ENCODE data around the gene DEPDC4.
"Not testable (repeated sequence)": the region's sequence is repeated elsewhere in the genome, so short reads cannot be mapped to it uniquely, and the experiment has no call there.

The DEPDC4 gene

DNA sequence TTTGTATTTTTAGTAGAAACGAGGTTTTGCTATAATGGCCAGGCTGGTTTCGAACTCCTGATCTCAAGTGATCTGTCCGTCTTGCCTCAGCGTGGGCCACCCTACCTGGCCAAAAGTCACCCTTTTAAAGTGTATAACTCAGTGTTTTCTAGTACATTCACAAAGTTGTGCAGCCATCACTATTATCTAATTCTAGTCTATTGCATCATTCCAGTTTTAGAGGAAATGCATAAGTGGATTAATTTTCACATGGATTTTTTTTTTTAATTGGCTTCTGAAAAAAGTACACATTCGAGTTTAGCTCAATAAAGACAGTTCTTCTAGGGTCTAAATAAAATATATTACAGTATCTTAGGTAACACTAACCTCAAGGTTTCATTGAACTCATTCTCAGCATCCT, 3.7 kb downstream of the DEPDC4 start:
- no peak for DNase-seq (ENCODE audit: low spot score)

DNA sequence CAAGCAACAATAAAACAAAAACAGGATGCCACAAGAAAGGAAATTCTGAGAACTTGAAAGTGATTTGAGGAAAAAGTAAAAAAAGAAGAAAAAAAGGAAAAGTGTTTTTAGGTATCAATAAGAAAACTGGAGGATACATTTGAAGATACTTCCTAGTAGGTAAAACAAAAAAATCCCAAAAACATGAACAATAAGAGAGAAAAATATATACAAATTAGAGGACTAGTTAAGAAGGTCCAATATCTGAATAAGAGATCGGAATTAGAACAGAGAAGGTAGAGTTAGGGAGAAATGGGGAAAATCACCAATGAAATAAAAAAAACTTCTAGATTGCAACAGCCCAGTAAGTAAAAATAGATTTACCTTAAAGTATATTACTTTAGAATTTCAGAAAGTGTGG, 8.8 kb downstream of the DEPDC4 start:
- DNase-seq (ENCODE audit: low spot score): no peak

DNA sequence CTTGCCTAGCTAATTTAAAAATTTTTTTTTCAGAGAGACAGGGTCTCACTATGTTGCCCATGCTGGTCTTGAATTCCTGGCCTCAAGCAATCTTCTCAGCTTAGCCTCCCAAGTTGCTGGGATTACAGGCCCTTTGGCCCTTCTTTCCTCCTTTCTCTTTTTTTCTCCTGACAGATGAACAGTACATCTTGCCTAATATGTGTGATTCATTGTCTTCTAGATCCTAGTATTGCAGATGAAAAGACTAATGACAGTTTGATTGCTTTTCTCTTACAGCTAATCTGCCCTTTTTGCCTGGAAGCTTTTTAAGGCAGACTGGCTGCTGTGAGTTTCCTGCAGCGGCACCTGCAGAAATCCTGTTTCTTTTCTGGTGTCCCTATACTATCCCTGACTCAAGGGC, 12.0 kb downstream of the DEPDC4 start:
- DNase-seq (ENCODE audit: low spot score): no peak

- no peak for DNase-seq (ENCODE audit: low spot score)
Observed at GRCh38 chr12:100253437-100253836, 13.4 kb downstream of the DEPDC4 start.

DNA sequence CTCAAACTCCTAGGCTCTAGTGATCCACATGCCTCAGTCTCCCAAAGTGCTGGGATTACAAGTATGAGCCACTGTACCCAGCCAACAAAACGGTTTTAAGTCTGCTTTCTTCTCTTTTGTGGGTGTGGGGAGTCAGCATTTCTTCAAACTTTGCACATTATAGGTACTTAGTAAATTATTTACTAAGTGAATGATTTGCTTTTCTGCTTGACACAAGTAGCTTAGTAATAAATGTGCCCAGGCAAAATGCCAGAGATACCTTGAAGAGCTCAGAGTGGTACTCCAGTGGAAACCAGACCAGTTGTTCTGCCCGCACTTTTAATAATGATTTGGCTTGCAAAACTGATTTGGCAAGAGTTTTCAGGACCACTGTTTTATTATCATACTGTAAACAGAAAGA, 15.0 kb downstream of the DEPDC4 start:
- DNase-seq (ENCODE audit: low spot score): no peak

GRCh38 chr12:100249941-100250340, 16.9 kb downstream of the DEPDC4 start:
- no peak for DNase-seq (ENCODE audit: low spot score)

GRCh38 chr12:100248886-100249285, 18.0 kb downstream of the DEPDC4 start:
- DNase-seq (ENCODE audit: low spot score): no peak

DNA sequence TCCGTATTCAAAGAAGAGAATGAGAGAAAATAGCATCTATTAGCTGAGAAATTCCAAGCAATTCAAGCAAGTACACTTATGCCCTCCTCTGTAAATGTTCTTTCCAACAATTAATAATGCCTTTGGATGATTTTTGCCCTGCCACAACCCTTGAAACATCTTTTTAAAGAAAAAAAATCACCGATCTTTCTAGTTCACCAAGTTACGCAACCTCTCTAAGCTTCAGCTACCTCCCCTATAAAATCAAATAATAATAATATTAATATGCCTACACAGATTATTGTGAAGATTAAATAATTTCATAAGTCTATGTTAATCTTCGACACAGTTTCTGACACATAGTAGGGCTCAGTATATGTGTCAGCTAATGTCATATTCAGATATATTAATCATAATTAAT, 19.1 kb downstream of the DEPDC4 start:
- DNase-seq (ENCODE audit: low spot score): no peak

- DNase-seq (ENCODE audit: low spot score): no peak
Observed at GRCh38 chr12:100243137-100243536, 23.7 kb downstream of the DEPDC4 start.

GRCh38 chr12:100239589-100239988, 27.3 kb downstream of the DEPDC4 start:
- DNase-seq (ENCODE audit: low spot score): no peak

DNA sequence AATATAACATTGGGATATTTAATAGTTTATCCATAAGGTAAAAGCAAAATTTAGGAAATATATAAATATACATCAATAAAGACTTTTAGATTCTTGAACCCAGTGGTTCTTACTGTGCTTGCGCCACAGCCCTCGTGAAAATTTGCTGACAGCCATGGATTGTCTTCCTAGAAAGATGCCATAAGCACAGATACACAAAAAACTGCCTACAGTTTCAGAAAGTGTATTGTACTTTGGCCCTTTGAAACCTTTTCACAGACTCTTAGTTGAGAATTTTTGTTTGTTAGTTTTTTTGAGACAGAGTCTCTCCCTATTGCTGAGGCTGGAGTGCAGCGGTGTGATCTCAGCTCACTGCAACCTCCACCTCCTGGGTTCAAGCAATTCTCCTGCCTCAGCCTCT, 28.1 kb downstream of the DEPDC4 start:
- no peak for DNase-seq (ENCODE audit: low spot score)

DNA sequence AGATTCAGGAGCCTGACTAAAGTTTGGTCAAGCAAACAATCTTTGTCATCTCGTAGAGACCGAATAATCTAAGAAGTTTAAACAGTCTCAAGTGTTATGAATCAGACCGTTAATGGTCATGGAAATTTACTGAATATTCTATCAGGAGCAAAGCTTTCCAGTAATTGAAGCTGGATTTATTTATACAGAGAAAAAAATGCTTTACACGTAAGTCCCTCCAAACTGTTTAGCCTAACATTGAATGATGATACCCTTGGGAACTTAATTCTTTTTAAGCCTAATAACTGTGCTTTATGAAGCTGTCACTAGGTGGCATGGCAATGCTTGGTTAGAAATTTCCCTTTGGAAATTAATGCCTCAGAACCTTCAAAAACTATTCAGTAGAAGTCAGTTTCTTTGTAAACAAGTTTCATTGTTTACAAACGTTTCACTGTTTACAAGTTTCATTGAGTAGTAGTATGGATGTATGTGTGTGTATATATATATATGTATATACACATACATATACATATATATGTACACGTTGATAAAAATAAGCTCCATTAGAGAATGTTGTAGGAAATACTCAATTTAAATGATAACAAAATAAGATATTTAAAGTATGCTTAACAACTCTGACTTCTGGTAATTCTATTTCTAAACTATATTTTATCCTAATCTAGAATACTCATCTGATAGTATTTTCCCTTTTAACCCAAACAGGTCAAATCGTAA, 32.1 kb downstream of the DEPDC4 start:
- DNase-seq (ENCODE audit: low spot score): peak; percentile 3

DNA sequence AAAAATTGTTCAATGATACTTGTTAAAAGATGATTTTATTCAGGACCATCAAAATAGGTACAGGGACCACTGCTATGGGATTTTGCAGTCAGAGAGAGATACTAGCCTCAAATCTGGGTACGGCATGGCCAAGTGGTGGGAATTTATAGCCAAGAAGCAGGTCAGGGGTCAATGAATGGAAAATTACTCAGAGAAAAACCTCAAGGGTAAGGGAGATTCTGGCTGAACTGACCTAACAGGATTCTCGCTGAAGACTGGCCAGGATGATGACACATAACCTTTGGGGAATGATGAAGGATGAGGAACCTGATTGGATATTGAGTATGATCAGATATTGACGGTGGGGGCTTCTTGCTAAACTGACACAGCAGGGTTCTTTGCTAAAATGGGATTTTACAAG, 32.7 kb downstream of the DEPDC4 start:
- no peak for DNase-seq (ENCODE audit: low spot score)

DNA sequence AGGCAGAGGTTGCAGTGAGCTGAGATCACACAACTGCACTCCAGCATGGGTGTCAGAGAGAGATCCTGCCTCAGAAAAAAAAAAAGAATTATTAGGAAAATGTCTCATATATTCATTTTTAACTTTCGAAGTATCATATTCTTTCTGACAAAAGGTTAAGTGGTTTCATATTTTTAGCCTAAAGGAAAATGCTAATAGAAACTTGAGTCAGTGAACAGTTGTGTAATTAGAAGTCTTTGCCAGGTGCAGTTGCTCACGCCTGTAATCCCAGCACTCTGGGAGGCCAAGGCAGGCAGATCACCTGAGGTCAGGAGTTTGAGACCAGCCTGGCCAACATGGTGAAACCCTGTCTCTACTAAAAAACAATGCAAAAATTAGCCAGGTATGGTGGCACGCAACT, 35.0 kb downstream of the DEPDC4 start:
- DNase-seq (ENCODE audit: low spot score): not testable (repeated sequence)

DNA sequence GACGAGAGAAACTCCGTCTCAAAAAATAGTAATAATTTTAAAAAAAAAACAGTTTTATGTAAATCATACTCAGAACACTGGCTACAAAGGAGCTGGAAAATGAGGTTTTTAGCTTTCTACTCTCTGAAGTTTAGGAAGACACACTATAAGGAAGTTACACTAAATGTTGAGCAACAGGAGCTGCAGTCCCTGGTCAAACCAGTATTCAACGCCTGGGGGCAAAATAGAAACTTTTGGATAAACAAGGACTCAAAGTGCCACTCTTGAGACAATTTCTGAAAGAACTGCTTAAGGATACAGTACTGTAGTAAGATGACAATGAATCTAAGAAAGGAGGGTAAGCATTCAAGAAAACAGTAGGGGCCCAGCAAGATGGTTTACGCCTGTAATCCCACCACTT, 37.0 kb downstream of the DEPDC4 start:
- no peak for DNase-seq (ENCODE audit: low spot score)

DNA sequence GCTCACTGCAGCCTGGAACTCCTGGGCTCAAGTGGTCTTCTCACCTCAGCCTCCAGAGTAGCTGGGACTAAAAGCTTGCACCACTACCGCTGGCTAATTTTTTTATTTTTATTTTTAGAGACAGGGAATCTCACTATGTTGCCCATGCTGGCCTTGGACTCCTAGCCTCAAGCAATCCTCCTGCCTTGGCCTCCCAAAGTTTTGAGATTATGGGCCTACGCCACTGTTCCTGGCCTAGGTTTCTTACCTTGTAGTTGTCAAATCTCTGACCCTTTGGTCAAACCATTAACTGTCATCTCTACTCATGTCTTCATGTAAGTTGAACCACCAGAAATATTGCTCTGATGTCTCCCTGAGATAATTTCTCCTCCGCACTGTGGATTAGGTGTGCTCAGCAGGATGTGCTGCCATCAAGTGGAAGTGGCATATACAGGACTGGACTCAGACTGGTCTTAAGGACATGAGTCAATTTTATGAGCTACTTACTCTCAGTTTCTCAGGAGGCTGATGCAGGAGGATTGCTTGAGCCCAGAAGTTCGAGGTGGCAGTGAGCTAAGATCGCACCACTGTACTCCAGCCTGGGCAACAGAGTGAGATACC, 37.7 kb downstream of the DEPDC4 start:
- no peak for DNase-seq (ENCODE audit: low spot score)

DNA sequence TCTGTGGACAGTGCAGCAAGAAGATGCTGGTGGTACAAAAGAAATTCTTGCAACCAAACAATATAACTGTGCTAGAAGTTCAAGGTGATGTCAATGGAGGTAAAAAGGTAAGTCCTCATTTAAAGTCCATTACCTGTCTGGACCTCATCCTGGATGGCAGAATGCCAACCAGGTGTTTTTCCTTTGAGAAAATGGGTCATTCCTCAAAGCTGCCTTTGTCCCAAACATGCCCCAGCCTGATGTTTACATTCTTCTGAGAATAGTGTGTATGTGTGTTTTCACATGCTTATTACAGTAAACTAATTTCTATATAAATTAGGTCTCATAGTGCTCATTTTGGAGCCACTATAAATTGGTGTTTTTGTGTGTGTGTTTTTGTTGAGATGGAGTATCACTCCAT, 41.4 kb downstream of the DEPDC4 start:
- DNase-seq (ENCODE audit: low spot score): no peak

GRCh38 chr12:100222173-100222572, 44.7 kb downstream of the DEPDC4 start:
- not testable (repeated sequence) for DNase-seq (ENCODE audit: low spot score)

- no peak for DNase-seq (ENCODE audit: low spot score)
Observed at GRCh38 chr12:100221523-100221922, 45.4 kb downstream of the DEPDC4 start.

DNA sequence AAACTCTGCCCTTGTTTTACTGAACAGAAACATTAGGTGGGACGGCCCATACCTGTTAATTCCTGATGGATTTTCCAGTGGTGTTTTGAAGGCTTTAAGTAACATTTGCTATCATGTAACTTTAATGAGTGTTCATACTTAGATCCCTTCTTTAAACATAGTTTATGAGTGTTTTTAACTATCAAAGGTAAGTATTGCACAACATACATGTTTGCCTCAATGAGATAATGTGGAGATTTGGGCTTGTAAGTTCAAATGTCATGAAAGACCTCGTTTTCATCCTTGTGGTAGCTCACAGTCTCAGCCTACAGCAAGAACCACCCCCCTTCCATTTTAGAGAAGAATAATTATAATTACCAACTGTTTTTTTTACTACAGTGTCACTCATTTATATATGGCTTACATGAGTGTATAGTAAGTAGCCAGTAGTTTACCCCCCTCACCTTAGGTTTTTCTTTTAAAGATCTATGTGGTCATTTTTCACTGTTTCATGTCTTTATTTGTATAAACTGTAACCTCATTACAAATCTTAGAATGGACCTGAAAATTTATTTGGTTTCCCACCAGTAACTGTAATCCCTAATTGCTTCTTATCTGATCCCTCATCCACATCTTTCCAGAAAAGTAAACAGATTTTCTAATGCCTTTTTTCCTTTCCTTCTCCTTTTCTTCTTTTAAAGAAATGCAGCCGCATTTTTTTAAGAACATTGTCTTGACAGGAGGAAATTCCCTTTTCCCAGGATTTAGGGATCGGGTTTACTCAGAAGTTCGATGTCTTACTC, 47.4 kb downstream of the DEPDC4 start:
- DNase-seq (ENCODE audit: low spot score): no peak

DNA sequence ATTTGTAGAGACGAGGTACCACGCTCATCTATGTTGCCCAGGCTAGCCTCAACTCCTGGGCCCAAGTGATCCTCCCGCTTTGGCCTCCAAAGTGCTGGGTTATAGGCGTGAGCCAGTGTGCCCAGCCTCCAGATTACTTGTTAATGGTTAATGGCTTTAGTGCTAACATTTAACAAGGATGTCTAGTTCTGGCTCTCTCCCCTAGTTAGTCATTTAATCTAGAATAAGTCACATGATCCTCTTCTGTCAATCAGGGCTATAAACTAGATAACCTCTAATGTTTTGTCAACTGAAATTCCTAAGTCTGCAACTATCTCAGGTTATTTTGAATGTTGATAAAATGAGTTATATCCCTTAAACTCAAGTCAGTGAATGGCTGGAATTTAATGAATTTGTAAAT, 50.5 kb downstream of the DEPDC4 start:
- no peak for DNase-seq (ENCODE audit: low spot score)

GRCh38 chr12:100215209-100215608, 51.7 kb downstream of the DEPDC4 start:
- DNase-seq (ENCODE audit: low spot score): no peak

GRCh38 chr12:100214518-100214917, 52.4 kb downstream of the DEPDC4 start:
- DNase-seq (ENCODE audit: low spot score): no peak

Measured in CD4-positive, alpha-beta T cell treated with Interleukin-6 at 100 ng/mL for 8 hours (primary cell).